Retinal pigment epithelial cell (primary cell): ENCODE data around the gene ANK2.

Experiments used
- DNase-seq: peaks from one replicate; pipeline ENCODE4 v3.0.0-alpha.2; 2010; ENCODE audit warnings: low read depth
- H3K4me3 ChIP-seq: 2 replicates; pipeline ENCODE4 v1.5.1; 2011; ENCODE audit warnings: mild to moderate bottlenecking, low read length, control low read depth, moderate library complexity
- CTCF ChIP-seq: conservative IDR thresholded peaks from 2 replicates; pipeline ENCODE4 v1.5.1; 2011; ENCODE audit warnings: low read depth, low read length, control low read depth, inconsistent platforms

The ANK2 gene

DNA sequence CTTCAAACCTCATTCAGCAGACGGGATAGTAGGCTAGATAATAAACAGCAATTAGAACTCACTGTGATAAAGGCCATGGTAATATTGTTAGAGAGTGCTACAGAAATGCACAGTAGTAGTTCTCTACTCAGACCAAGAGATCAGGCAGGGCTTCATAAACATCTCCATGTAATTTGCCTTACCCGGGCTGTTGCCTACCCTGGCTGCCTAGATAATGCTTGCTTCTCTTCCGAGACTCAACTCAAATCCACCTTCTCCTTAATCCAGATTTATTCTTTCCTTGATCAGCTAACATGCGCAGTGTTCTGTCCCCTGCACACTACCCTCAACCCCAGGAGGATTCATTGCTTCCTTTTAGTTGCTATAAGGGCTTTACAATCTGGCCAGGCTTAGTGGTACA, 21.8 kb downstream of the ANK2 start:
- DNase-seq = no peak
- TF ChIP-seq CTCF = no peak
- no peak overlapping the region for H3K4me3 ChIP-seq

DNA sequence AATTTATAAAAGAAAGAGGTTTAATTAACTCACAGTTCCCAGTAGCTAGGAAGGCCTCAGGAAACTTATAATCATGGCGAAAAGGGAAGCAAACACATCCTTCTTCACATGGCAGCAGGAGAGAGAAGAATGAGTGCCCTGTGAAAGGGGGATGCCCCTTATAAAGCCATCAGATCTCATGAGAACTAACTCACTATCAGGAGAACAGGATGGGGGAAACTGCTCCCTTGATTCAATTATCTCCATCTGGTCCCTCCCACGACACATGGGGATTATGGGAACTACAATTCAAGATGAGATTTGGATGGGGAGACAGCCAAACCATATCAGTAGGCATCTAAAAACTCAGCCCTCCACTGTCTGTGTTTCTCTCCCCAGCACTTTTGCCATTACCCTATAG, 22.4 kb downstream of the ANK2 start:
- H3K4me3 ChIP-seq = no peak overlapping the region
- no peak for TF ChIP-seq CTCF
- no peak for DNase-seq

DNA sequence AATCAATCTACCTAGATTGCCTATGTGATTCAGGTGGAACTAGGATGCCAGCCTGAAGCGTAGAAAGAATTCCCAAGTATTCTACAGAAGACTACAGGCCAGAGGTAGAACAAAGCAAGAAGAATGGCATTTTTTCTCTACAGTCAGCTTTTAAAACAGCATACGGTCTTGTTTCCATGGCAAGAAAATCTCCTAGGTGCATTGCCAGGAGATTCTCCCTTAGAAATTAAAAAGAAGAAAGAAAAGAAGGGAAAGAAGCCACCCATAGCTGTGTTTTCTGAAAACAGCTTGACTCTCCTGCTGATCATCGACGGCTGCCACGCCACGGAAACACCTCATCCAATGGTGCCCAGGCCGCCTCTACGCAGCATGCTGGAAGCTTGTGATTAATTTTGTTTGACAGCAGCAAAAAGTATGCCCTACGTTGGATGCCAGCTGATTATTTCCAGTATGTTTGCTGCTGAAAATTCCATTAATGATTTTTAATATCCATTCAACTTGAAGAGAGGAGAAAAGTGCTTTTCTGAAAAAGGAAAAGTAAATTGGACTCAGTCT, 24.1 kb downstream of the ANK2 start:
- TF ChIP-seq CTCF = no peak
- DNase-seq = peak; percentile 21
- H3K4me3 ChIP-seq = no peak overlapping the region

GRCh38 chr4:113077575-113077974, 28.1 kb downstream of the ANK2 start:
- H3K4me3 ChIP-seq = no peak overlapping the region
- DNase-seq = no peak
- TF ChIP-seq CTCF = no peak

GRCh38 chr4:113078066-113078465, 28.6 kb downstream of the ANK2 start:
- no peak overlapping the region for H3K4me3 ChIP-seq
- DNase-seq = no peak
- TF ChIP-seq CTCF = no peak

- no peak for TF ChIP-seq CTCF
- DNase-seq = peak; percentile 28
- H3K4me3 ChIP-seq = no peak overlapping the region
Observed at GRCh38 chr4:113080050-113080449, 30.6 kb downstream of the ANK2 start.

- no peak overlapping the region for H3K4me3 ChIP-seq
- TF ChIP-seq CTCF = no peak
- no peak for DNase-seq
Observed at GRCh38 chr4:113080624-113081023, 31.2 kb downstream of the ANK2 start.
